HepG2 (cell line): ENCODE measurements around the gene MMP23B. TPM values are rescaled to one million over a fixed set of nuclear protein-coding genes. Genes with fewer than 3 reads are reported as not detected.

ENCODE experiments used
- ARNT2 ChIP-seq: sonication (generic); formaldehyde crosslinking; IDR thresholded peaks from 2 replicates; pipeline ENCODE4 v1.8.0; 2022; ENCODE audit warnings: mild to moderate bottlenecking, low read depth, missing genetic modification reagents, moderate library complexity
- ASH2L ChIP-seq: fragments of 300-600, 200-600 bp; sonication (generic); IDR thresholded peaks from 2 replicates; pipeline ENCODE4 v1.7.0; 2017; ENCODE audit warnings: low read depth, mild to moderate bottlenecking, moderate library complexity, mixed read lengths, low read length; ENCODE audit not compliant: insufficient read length
- CREM ChIP-seq, 2 experiments: sonication (generic) in 1 of 2; formaldehyde crosslinking in 1 of 2; IDR thresholded peaks; 2 replicates each; pipeline versions ENCODE4 v1.4.0 to v1.6.1; 2016 to 2020; ENCODE audit warnings: antibody characterized with exemption in 1 of 2, mild to moderate bottlenecking in 1 of 2, missing genetic modification reagents in 1 of 2
- DR1 ChIP-seq: sonication (generic); formaldehyde crosslinking; IDR thresholded peaks from 2 replicates; pipeline ENCODE4 v1.8.0; 2021; ENCODE audit warnings: mild to moderate bottlenecking, missing genetic modification reagents, inconsistent platforms
- EEA1 ChIP-seq: sonication (generic); formaldehyde crosslinking; IDR thresholded peaks from 2 replicates; pipeline ENCODE4 v1.5.1; 2020; ENCODE audit warnings: mild to moderate bottlenecking, missing genetic modification reagents, borderline replicate concordance
- EHMT2 ChIP-seq: fragments of 200-600 bp; sonication (generic); IDR thresholded peaks from 2 replicates; pipeline ENCODE4 v1.7.0; 2017; ENCODE audit warnings: antibody characterized with exemption, low read depth, low read length, borderline replicate concordance
- FOXA1 ChIP-seq, 2 experiments: fragments of 450-650 bp in 1 of 2; sonication (generic) in 1 of 2; formaldehyde crosslinking in 1 of 2; IDR thresholded peaks; 2 replicates each; pipeline versions ENCODE4 v1.4.0 to v1.6.1; 2016 to 2020; ENCODE audit warnings: missing genetic modification reagents in 1 of 2
- HMG20A ChIP-seq: IDR thresholded peaks from 2 replicates; pipeline ENCODE4 v1.6.1; 2016; ENCODE audit warnings: borderline replicate concordance
- JARID2 ChIP-seq: sonication (generic); formaldehyde crosslinking; IDR thresholded peaks from 2 replicates; pipeline ENCODE4 v1.8.1; 2023; ENCODE audit warnings: missing genetic modification reagents, inconsistent platforms; ENCODE audit not compliant: insufficient replicate concordance
- MZF1 ChIP-seq: sonication (generic); formaldehyde crosslinking; IDR thresholded peaks from 2 replicates; pipeline ENCODE4 v1.8.1; 2023; ENCODE audit warnings: mild to moderate bottlenecking, missing genetic modification reagents, borderline replicate concordance
- NR2C2 ChIP-seq: sonication (generic); formaldehyde crosslinking; IDR thresholded peaks from 2 replicates; pipeline ENCODE4 v1.4.0; 2020; ENCODE audit warnings: missing genetic modification reagents, mild to moderate bottlenecking, moderate library complexity, borderline replicate concordance
- RARA ChIP-seq: IDR thresholded peaks from 2 replicates; pipeline ENCODE4 v1.6.1; 2016; ENCODE audit warnings: missing genetic modification reagents, missing compliant biosample characterization
- SMAD1 ChIP-seq: sonication (generic); formaldehyde crosslinking; IDR thresholded peaks from 2 replicates; pipeline ENCODE4 v1.4.0; 2020; ENCODE audit warnings: missing genetic modification reagents, low read depth, mild to moderate bottlenecking, borderline replicate concordance
- SRY ChIP-seq: sonication (generic); formaldehyde crosslinking; IDR thresholded peaks from 2 replicates; pipeline ENCODE4 v1.8.0; 2022; ENCODE audit warnings: mild to moderate bottlenecking, missing genetic modification reagents
- ZBTB20 ChIP-seq: sonication (generic); formaldehyde crosslinking; IDR thresholded peaks from 2 replicates; pipeline ENCODE4 v1.8.1; 2023; ENCODE audit warnings: missing genetic modification reagents, low read depth, mild to moderate bottlenecking, borderline replicate concordance
- ZNF207 ChIP-seq: fragments of 450-650 bp; IDR thresholded peaks from 2 replicates; pipeline ENCODE4 v1.6.1; 2016; ENCODE audit warnings: antibody characterized with exemption, borderline replicate concordance
- ZNF234 ChIP-seq: sonication (generic); formaldehyde crosslinking; conservative IDR thresholded peaks from 2 replicates; pipeline ENCODE4 v1.5.1; 2020; ENCODE audit warnings: mild to moderate bottlenecking, missing genetic modification reagents
- ZNF24 ChIP-seq: fragments of 450-650 bp; IDR thresholded peaks from 2 replicates; pipeline ENCODE4 v1.6.1; 2017; ENCODE audit warnings: antibody characterized with exemption, mild to moderate bottlenecking
- ZNF30 ChIP-seq: sonication (generic); formaldehyde crosslinking; IDR thresholded peaks from 2 replicates; pipeline ENCODE4 v1.5.0; 2020; ENCODE audit warnings: mild to moderate bottlenecking, missing genetic modification reagents
- ZNF33A ChIP-seq: sonication (generic); formaldehyde crosslinking; IDR thresholded peaks from 2 replicates; pipeline ENCODE4 v1.5.1; 2020; ENCODE audit warnings: missing genetic modification reagents, mild to moderate bottlenecking, moderate library complexity, borderline replicate concordance
- ZNF552 ChIP-seq: sonication (generic); formaldehyde crosslinking; IDR thresholded peaks from 2 replicates; pipeline ENCODE4 v1.9.0; 2022; ENCODE audit warnings: missing genetic modification reagents, mild to moderate bottlenecking, borderline replicate concordance
- ZNF629 ChIP-seq: sonication (generic); formaldehyde crosslinking; conservative IDR thresholded peaks from 2 replicates; pipeline ENCODE4 v1.5.0; 2020; ENCODE audit warnings: missing genetic modification reagents
- ZNF672 ChIP-seq: sonication (generic); formaldehyde crosslinking; IDR thresholded peaks from 2 replicates; pipeline ENCODE4 v1.8.1; 2022; ENCODE audit warnings: missing genetic modification reagents
- ZNF710 ChIP-seq: sonication (generic); formaldehyde crosslinking; IDR thresholded peaks from 2 replicates; pipeline ENCODE4 v1.5.0; 2020; ENCODE audit warnings: mild to moderate bottlenecking, missing genetic modification reagents, borderline replicate concordance
- ZNF724P ChIP-seq: sonication (generic); formaldehyde crosslinking; IDR thresholded peaks from 2 replicates; pipeline ENCODE4 v1.8.0; 2022; ENCODE audit warnings: missing genetic modification reagents, borderline replicate concordance
- ZNF747 ChIP-seq: sonication (generic); formaldehyde crosslinking; IDR thresholded peaks from 2 replicates; pipeline ENCODE4 v1.8.1; 2023; ENCODE audit warnings: missing genetic modification reagents, mild to moderate bottlenecking, borderline replicate concordance
- polyA plus RNA-seq, 8 experiments: library from polyadenylated mRNA; depleted of rRNA in 3 of 8; stranded (reverse) in 7 of 8; unstranded in 1 of 8; fragments of >200 nt; fragmentation: Illumina TruSeq in 4 of 8; extraction: Trizol in 4 of 8; gene quantifications; 2 replicates each; pipeline versions ENCODE4 v1.2.1 to v1.2.3, GENCODE V29; 2011 to 2016; ENCODE audit warnings: low read depth in 4 of 8, missing spikeins in 1 of 8, mixed read lengths in 1 of 8; ENCODE audit not compliant: insufficient read depth in 1 of 8
- total RNA-seq, 5 experiments: library from RNA; depleted of rRNA; stranded (reverse); fragments of >200 nt; fragmentation: Illumina TruSeq; extraction: Trizol; gene quantifications; 2 replicates each; pipeline ENCODE4 v1.2.3, GENCODE V29; 2016; ENCODE audit warnings: low read depth in 1 of 5
- TF ChIP-seq, protein P1 (sequence below): IDR thresholded peaks from 2 replicates; pipeline ENCODE4 v1.6.1; 2018; ENCODE audit warnings: missing genetic modification reagents
- TF ChIP-seq, protein P2 (sequence below): sonication (generic); formaldehyde crosslinking; IDR thresholded peaks from 2 replicates; pipeline ENCODE4 v1.8.0; 2022; ENCODE audit warnings: missing genetic modification reagents, low read depth, mild to moderate bottlenecking, borderline replicate concordance
- TF ChIP-seq, protein P3 (sequence below): IDR thresholded peaks from 2 replicates; pipeline ENCODE4 v1.6.1; 2012; ENCODE audit warnings: inconsistent platforms

MMP23B gene
- total and polyA plus RNA-seq, 2 of the 13 experiments (the other 11 are each of a cell fraction or from before 2014, with no cell fraction given) = 0.61 to 0.75 TPM

DNA sequence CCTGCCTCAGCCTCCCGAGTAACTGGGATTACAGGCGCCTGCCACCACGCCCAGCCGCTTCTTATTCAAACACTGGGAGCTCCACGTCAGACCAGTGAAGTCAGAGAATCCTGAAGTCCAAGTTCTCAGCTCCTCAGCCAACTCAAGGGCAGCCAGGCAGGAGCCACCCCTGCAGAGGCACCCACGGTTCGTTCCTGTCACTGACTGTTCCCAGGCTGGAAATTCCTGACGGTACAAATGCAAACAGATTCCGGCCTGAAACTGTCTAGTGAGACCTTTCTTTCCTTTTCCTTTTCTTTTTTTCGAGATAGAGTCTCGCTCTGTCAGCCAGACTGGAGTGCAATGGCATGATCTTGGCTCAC is 48.9 kb downstream of the MMP23B start (continued):
- TF ChIP-seq NR2C2 = no peak
- no peak for TF ChIP-seq SMAD1
- TF ChIP-seq ZNF672 (CRISPR knock-in tag) = no peak
- TF ChIP-seq FOXA1 (IDR thresholded peaks at IDR 0.05) = no peak
- TF ChIP-seq FOXA1 (CRISPR knock-in tag; IDR thresholded peaks at IDR 0.05) = 0 out of 2 replicates have a peak, but pooled peaks have one; percentile 14
- 0 out of 2 replicates have a peak, but pooled peaks have one; percentile 29 for TF ChIP-seq RARA (CRISPR knock-in tag)
- TF ChIP-seq, protein P1, sequence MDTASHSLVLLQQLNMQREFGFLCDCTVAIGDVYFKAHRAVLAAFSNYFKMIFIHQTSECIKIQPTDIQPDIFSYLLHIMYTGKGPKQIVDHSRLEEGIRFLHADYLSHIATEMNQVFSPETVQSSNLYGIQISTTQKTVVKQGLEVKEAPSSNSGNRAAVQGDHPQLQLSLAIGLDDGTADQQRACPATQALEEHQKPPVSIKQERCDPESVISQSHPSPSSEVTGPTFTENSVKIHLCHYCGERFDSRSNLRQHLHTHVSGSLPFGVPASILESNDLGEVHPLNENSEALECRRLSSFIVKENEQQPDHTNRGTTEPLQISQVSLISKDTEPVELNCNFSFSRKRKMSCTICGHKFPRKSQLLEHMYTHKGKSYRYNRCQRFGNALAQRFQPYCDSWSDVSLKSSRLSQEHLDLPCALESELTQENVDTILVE (CRISPR knock-in tag) = no peak
- no peak for TF ChIP-seq ZNF747 (CRISPR knock-in tag)
- TF ChIP-seq, protein P2, sequence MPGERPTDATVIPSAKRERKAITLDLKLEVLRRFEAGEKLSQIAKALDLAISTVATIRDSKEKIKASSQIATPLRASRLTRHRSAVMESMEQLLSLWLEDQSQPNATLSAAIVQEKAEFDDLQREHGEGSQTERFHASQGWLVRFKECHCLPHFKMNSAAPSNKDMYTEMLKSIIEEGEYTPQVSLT (CRISPR knock-in tag) = no peak
- TF ChIP-seq JARID2 (CRISPR knock-in tag) = no peak
- no peak for TF ChIP-seq HMG20A (CRISPR knock-in tag)
- no peak for TF ChIP-seq MZF1 (CRISPR knock-in tag)
- TF ChIP-seq DR1 (CRISPR knock-in tag) = no peak
- no peak for TF ChIP-seq ZNF207
- TF ChIP-seq, protein P3, sequence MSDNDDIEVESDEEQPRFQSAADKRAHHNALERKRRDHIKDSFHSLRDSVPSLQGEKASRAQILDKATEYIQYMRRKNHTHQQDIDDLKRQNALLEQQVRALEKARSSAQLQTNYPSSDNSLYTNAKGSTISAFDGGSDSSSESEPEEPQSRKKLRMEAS = no peak
- TF ChIP-seq EEA1 (CRISPR knock-in tag) = no peak
- no peak for TF ChIP-seq ZNF724P
- no peak for TF ChIP-seq ASH2L
- TF ChIP-seq EHMT2 = no peak
- no peak for TF ChIP-seq ZNF710 (CRISPR knock-in tag)
- TF ChIP-seq ZBTB20 (CRISPR knock-in tag) = no peak
- no peak for TF ChIP-seq ZNF629 (CRISPR knock-in tag)
- TF ChIP-seq ZNF30 (CRISPR knock-in tag) = no peak
- TF ChIP-seq ARNT2 (CRISPR knock-in tag) = no peak
- TF ChIP-seq ZNF33A (CRISPR knock-in tag) = no peak
- TF ChIP-seq CREM (IDR thresholded peaks at IDR 0.05) = peak; percentile 22; the same call in 1 of the 2 replicates
- no peak for TF ChIP-seq CREM (CRISPR knock-in tag; IDR thresholded peaks at IDR 0.05)
- TF ChIP-seq ZNF24 = no peak
- TF ChIP-seq SRY (CRISPR knock-in tag) = no peak
- TF ChIP-seq ZNF234 = no peak
- TF ChIP-seq ZNF552 (CRISPR knock-in tag) = no peak
